MCF 10A (cell line): ENCODE measurements around the gene OPRL1. TPM values are rescaled to one million over a fixed set of nuclear protein-coding genes. Genes with fewer than 3 reads are reported as not detected.
A peak's percentile ranks its signal among the peaks of the same experiment; 100 is the strongest.

Experiments used
- BruUV-seq: library from RNA; stranded (reverse); fragments of 400-500 nt; replicated peaks from 2 replicates; lab custom pipeline; 2021; lab: Mats Ljungman, UMichigan
- CTCF ChIA-PET: fragments of 300-600 bp; sonication (Branson Sonifier 250); formaldehyde crosslinking; extraction: SDS; loops from one replicate; lab custom pipeline; 2021; ENCODE audit warnings: antibody characterized with exemption, inconsistent platforms; lab: Yijun Ruan, JAX
- POLR2A ChIA-PET: fragments of 300-600, 350-650 bp; sonication (Branson Sonifier 250); formaldehyde crosslinking; extraction: SDS; loops from one replicate; lab custom pipeline; 2020; ENCODE audit warnings: antibody characterized with exemption, inconsistent platforms; lab: Yijun Ruan, JAX
- DNase-seq: peaks from one replicate; pipeline ENCODE4 v3.0.0-alpha.2; 2018; ENCODE audit not compliant: unreplicated experiment
- H3K27ac Mint-ChIP-seq: one replicate; pipeline ENCODE4 v1.8.0; 2022; ENCODE audit warnings: mild to moderate bottlenecking, low read depth, mixed read lengths; ENCODE audit not compliant: unreplicated experiment
- H3K27me3 Mint-ChIP-seq: one replicate; pipeline ENCODE4 v1.8.0; 2022; ENCODE audit warnings: mixed read lengths; ENCODE audit not compliant: insufficient read depth, unreplicated experiment
- H3K36me3 Mint-ChIP-seq: one replicate; pipeline ENCODE4 v1.8.0; 2022; ENCODE audit warnings: mild to moderate bottlenecking, moderate library complexity, mixed read lengths; ENCODE audit not compliant: insufficient read depth, unreplicated experiment
- H3K4me1 Mint-ChIP-seq: one replicate; pipeline ENCODE4 v1.8.0; 2022; ENCODE audit warnings: mixed read lengths; ENCODE audit not compliant: insufficient read depth, unreplicated experiment
- H3K4me3 Mint-ChIP-seq: one replicate; pipeline ENCODE4 v1.8.0; 2022; ENCODE audit warnings: mild to moderate bottlenecking, moderate library complexity, mixed read lengths; ENCODE audit not compliant: unreplicated experiment
- H3K9me3 Mint-ChIP-seq: one replicate; pipeline ENCODE4 v1.8.0; 2022; ENCODE audit warnings: mixed read lengths; ENCODE audit not compliant: unreplicated experiment
- intact Hi-C: fragments of 100-400 bp; cut with micrococcal nuclease; formaldehyde crosslinking; loops from 2 replicates; pipeline ENCODE4 v1.14.1; 2022
- total RNA-seq: library from RNA; stranded (reverse); gene quantifications from 2 replicates; pipeline ENCODE4 v1.2.3, GENCODE V29; 2022
- TF ChIP-seq, protein P1 (sequence below): fragments of 200-600 bp; IDR thresholded peaks from one replicate; pipeline ENCODE4 v1.8.0; 2022; ENCODE audit warnings: antibody characterized with exemption, mild to moderate bottlenecking; ENCODE audit not compliant: unreplicated experiment

Gene OPRL1
- total RNA-seq, 1 experiment from 2014 or later: 0.12 TPM

GRCh38 chr20:64055893-64056638 is 23.8 kb upstream of the OPRL1 start:
- TF ChIP-seq, protein P1, sequence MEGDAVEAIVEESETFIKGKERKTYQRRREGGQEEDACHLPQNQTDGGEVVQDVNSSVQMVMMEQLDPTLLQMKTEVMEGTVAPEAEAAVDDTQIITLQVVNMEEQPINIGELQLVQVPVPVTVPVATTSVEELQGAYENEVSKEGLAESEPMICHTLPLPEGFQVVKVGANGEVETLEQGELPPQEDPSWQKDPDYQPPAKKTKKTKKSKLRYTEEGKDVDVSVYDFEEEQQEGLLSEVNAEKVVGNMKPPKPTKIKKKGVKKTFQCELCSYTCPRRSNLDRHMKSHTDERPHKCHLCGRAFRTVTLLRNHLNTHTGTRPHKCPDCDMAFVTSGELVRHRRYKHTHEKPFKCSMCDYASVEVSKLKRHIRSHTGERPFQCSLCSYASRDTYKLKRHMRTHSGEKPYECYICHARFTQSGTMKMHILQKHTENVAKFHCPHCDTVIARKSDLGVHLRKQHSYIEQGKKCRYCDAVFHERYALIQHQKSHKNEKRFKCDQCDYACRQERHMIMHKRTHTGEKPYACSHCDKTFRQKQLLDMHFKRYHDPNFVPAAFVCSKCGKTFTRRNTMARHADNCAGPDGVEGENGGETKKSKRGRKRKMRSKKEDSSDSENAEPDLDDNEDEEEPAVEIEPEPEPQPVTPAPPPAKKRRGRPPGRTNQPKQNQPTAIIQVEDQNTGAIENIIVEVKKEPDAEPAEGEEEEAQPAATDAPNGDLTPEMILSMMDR: no peak
- Mint-ChIP-seq H3K9me3 (no peaks in the 10 kb centered on the region), H3K36me3 (no peaks in the 10 kb centered on the region), H3K27me3 (no peaks in the 10 kb centered on the region), H3K27ac (no peak overlapping the region), H3K4me1 (peaks cover 13% of the 10 kb centered on the region), H3K4me3 (no peak overlapping the region)
- POLR2A ChIA-PET: interaction anchor here (0.6 kb wide), 1 partner anchor 742 kb away, joined by 3 read pairs; no protein-coding TSS in a partner anchor
- CTCF ChIA-PET: interaction anchor here (1.2 to 13.7 kb wide), 3 partner anchors 7 to 75 kb away, joined by 4 to 284 read pairs (median 31); partner anchors contain the start of genes C20orf204, PRPF6 and SAMD10
- intact Hi-C loops: no loop called here
- DNase-seq: peak; percentile 34
- BruUV-seq: no TSS peak

DNA sequence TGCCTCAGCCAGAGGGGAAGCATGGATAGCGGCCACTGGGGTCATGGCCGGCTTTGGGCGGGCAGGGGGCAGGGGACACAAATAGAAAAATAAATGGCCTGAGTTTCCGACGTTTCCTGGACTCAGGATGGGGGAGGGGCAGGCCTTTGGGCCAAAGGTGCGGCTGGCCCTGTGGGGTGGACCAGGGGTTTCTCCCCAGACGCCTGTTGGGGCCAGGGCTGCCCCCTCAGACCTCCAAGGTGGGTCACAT is 23.3 kb upstream of the OPRL1 start:
- DNase-seq: no peak
- intact Hi-C loops: no loop called here
- Mint-ChIP-seq H3K9me3 (no peaks in the 10 kb centered on the region), H3K27me3 (no peaks in the 10 kb centered on the region), H3K27ac (no peak overlapping the region), H3K4me3 (no peak overlapping the region), H3K4me1 (peaks cover 13% of the 10 kb centered on the region), H3K36me3 (no peaks in the 10 kb centered on the region)
- no TSS peak for BruUV-seq
- CTCF ChIA-PET: interaction anchor here (0.7 to 13.7 kb wide), 4 partner anchors 8 to 201 kb away, joined by 3 to 284 read pairs (median 18); partner anchors contain the start of genes C20orf204, PRPF6 and SAMD10
- TF ChIP-seq, protein P1: no peak
- POLR2A ChIA-PET: interaction anchor here (1.3 kb wide), 1 partner anchor 76 kb away, joined by 5 read pairs; the partner anchor contains the start of gene PRPF6

- H3K27me3 Mint-ChIP-seq: no peaks in the 10 kb centered on the region
- no peaks in the 10 kb centered on the region for H3K36me3 Mint-ChIP-seq
- POLR2A ChIA-PET: interaction anchor here (0.8 to 1.3 kb wide), 3 partner anchors 9 to 76 kb away, joined by 3 to 5 read pairs (median 5); partner anchors contain the start of gene PRPF6
- H3K27ac Mint-ChIP-seq: no peak overlapping the region
- no peak for DNase-seq
- H3K9me3 Mint-ChIP-seq: no peaks in the 10 kb centered on the region
- CTCF ChIA-PET: interaction anchor here (0.6 to 13.7 kb wide), 22 partner anchors 8 to 1042 kb away, joined by 3 to 284 read pairs (median 3); partner anchors contain the start of genes C20orf204, PRPF6 and SAMD10
- intact Hi-C loops: loop anchor here (1.0 kb wide), 1 partner anchor 18 kb away; no protein-coding TSS in a partner anchor
- TF ChIP-seq, protein P1: no peak
- BruUV-seq: no TSS peak
- no peak overlapping the region for H3K4me3 Mint-ChIP-seq
- H3K4me1 Mint-ChIP-seq: peaks cover 13% of the 10 kb centered on the region
These were observed 22.8 kb upstream of the OPRL1 start for GRCh38 chr20:64056889-64057627.
